ENCODE data around the gene SRRM1.
"Not testable (repeated sequence)": the region's sequence is repeated elsewhere in the genome, so short reads cannot be mapped to it uniquely, and the experiment has no call there.

The SRRM1 gene

GRCh38 chr1:24717887-24718650, 75.0 kb downstream of the SRRM1 start:
- ATAC-seq: no peak

- no peak for ATAC-seq
Observed at GRCh38 chr1:24720152-24720551, 77.0 kb downstream of the SRRM1 start.

GRCh38 chr1:24721533-24721932, 78.4 kb downstream of the SRRM1 start:
- ATAC-seq: no peak

GRCh38 chr1:24722073-24723035, 79.3 kb downstream of the SRRM1 start:
- ATAC-seq: not testable (repeated sequence)
